HepG2 (cell line): ENCODE results near the gene GIMAP4. TPM values are rescaled to one million over a fixed set of nuclear protein-coding genes. Genes with fewer than 3 reads are reported as not detected.

Experiments used
- ATAC-seq: fragments of 200-7000 bp; cut with Tn5 transposase; 3 replicates; pipeline ENCODE4 v1.9.1; 2020; ENCODE audit warnings: mild to moderate bottlenecking, moderate library complexity
- BruUV-seq: library from RNA; stranded (reverse); fragments of 400-500 nt; replicated peaks from 2 replicates; lab custom pipeline; 2021; lab: Mats Ljungman, UMichigan
- CTCF ChIA-PET: fragments of 300-600 bp; formaldehyde crosslinking; extraction: SDS; loops from one replicate; lab custom pipeline; 2021; ENCODE audit warnings: low total read pairs, inconsistent platforms, low intra/inter-chr PET ratio; lab: Yijun Ruan, JAX
- POLR2A ChIA-PET: fragments of 350-600 bp; sonication (Branson Sonifier 250); formaldehyde crosslinking; loops from one replicate; lab custom pipeline; 2020; ENCODE audit warnings: antibody characterized with exemption, inconsistent platforms; lab: Yijun Ruan, JAX
- DNase-seq: peaks from one replicate; pipeline ENCODE4 v3.0.0-alpha.2; 2015; ENCODE audit warnings: low spot score
- FAIRE-seq: peaks from 3 replicates; lab custom pipeline; 2011; peaks lifted over from hg19 to GRCh38; lab: Jason Lieb, UNC
- H2AFZ ChIP-seq: one replicate; pipeline ENCODE4 v1.6.1; 2011; ENCODE audit warnings: low read length, inconsistent platforms
- H3K27ac ChIP-seq: fragments of 300-600 bp; 3 replicates; pipeline ENCODE4 v1.8.0; 2011; ENCODE audit warnings: mixed run types, mild to moderate bottlenecking, mixed read lengths, low read length, inconsistent platforms; ENCODE audit not compliant: insufficient read depth; ENCODE audit errors: extremely low read length
- H3K27me3 ChIP-seq, 2 experiments: fragments of 200-600 bp in 1 of 2; 2 replicates in 1 of 2; 3 replicates in 1 of 2; pipeline versions ENCODE4 v1.6.0 to v1.8.0; 2011; ENCODE audit warnings: low read length in 2 of 2, mild to moderate bottlenecking in 2 of 2, moderate library complexity in 2 of 2, inconsistent platforms in 1 of 2; ENCODE audit not compliant: insufficient read depth in 2 of 2, control insufficient read depth in 1 of 2
- H3K36me3 ChIP-seq, 2 experiments: fragments of 200-600 bp in 1 of 2; replicated peaks in 1 of 2; 2 replicates in 1 of 2; 3 replicates in 1 of 2; pipeline versions ENCODE4 v1.5.1 to v1.8.0; 2011; ENCODE audit warnings: low read length in 2 of 2, inconsistent platforms in 1 of 2; ENCODE audit not compliant: insufficient read depth in 2 of 2, control insufficient read depth in 1 of 2
- H3K4me1 ChIP-seq: 2 replicates; pipeline ENCODE4 v1.5.1; 2012; ENCODE audit warnings: low read length, inconsistent platforms; ENCODE audit not compliant: insufficient read depth
- H3K4me2 ChIP-seq: 2 replicates; pipeline ENCODE4 v1.6.0; 2011; ENCODE audit warnings: low read depth, low read length, inconsistent platforms
- H3K4me3 ChIP-seq, 3 experiments: fragments of 200-600 bp in 1 of 3; sonication (generic), shearing (Covaris generic) in 1 of 3; replicated peaks in 1 of 3; 2 replicates each; pipeline ENCODE4 v1.5.1; 2011 to 2016; ENCODE audit warnings: low read length in 3 of 3, inconsistent platforms in 2 of 3, low read depth in 2 of 3, mild to moderate bottlenecking in 2 of 3, control low read depth in 1 of 3, mixed read lengths in 1 of 3; ENCODE audit not compliant: insufficient read depth in 1 of 3
- H3K79me2 ChIP-seq: one replicate; pipeline ENCODE4 v1.6.1; 2011; ENCODE audit warnings: low read length, inconsistent platforms; ENCODE audit not compliant: insufficient read depth
- H3K9ac ChIP-seq: 2 replicates; pipeline ENCODE4 v1.6.0; 2011; ENCODE audit warnings: mild to moderate bottlenecking, low read depth, low read length, inconsistent platforms; ENCODE audit not compliant: insufficient read depth
- H3K9me3 ChIP-seq: 2 replicates; pipeline ENCODE4 v1.5.1; 2012; ENCODE audit warnings: mild to moderate bottlenecking, low read length
- H4K20me1 ChIP-seq: 2 replicates; pipeline ENCODE4 v1.6.0; 2011; ENCODE audit warnings: inconsistent platforms, mild to moderate bottlenecking, low read length, moderate library complexity; ENCODE audit not compliant: insufficient read depth
- GATAD1 ChIP-seq: IDR thresholded peaks from 2 replicates; pipeline ENCODE4 v1.6.1; 2016; ENCODE audit warnings: missing genetic modification reagents, missing compliant biosample characterization
- WGBS: methylation state at CpG from one replicate; pipeline ENCODE4 v1.1.6; 2017; ENCODE audit warnings: low lambda C conversion rate; 5-methylcytosine and 5-hydroxymethylcytosine counted together
- in situ Hi-C: cut with HindIII; loops from 2 replicates; pipeline ENCODE4 v1.10.0; 2017; ENCODE audit warnings: low pct_unique_long_range_greater_than_20kb; ENCODE audit not compliant: extremely low pct_ligation_motif_present
- intact Hi-C: fragments of 100-400 bp; cut with micrococcal nuclease; formaldehyde crosslinking; loops from one replicate; pipeline ENCODE4 v1.10.0; 2022; ENCODE audit not compliant: unreplicated experiment
- polyA plus RNA-seq, 8 experiments: library from polyadenylated mRNA; depleted of rRNA in 3 of 8; stranded (reverse) in 7 of 8; unstranded in 1 of 8; fragments of >200 nt; fragmentation: Illumina TruSeq in 4 of 8; extraction: Trizol in 4 of 8; gene quantifications; 2 replicates each; pipeline versions ENCODE4 v1.2.1 to v1.2.3, GENCODE V29; 2011 to 2016; ENCODE audit warnings: low read depth in 4 of 8, missing spikeins in 1 of 8, mixed read lengths in 1 of 8; ENCODE audit not compliant: insufficient read depth in 1 of 8
- total RNA-seq, 5 experiments: library from RNA; depleted of rRNA; stranded (reverse); fragments of >200 nt; fragmentation: Illumina TruSeq; extraction: Trizol; gene quantifications; 2 replicates each; pipeline ENCODE4 v1.2.3, GENCODE V29; 2016; ENCODE audit warnings: low read depth in 1 of 5
- TF ChIP-seq, protein P1 (sequence below): sonication (generic); formaldehyde crosslinking; IDR thresholded peaks from 2 replicates; pipeline ENCODE4 v1.4.0; 2020; ENCODE audit warnings: missing genetic modification reagents

Gene GIMAP4
- total and polyA plus RNA-seq, 2 of the 13 experiments (the other 11 are each of a cell fraction or from before 2014, with no cell fraction given): not detected

DNA sequence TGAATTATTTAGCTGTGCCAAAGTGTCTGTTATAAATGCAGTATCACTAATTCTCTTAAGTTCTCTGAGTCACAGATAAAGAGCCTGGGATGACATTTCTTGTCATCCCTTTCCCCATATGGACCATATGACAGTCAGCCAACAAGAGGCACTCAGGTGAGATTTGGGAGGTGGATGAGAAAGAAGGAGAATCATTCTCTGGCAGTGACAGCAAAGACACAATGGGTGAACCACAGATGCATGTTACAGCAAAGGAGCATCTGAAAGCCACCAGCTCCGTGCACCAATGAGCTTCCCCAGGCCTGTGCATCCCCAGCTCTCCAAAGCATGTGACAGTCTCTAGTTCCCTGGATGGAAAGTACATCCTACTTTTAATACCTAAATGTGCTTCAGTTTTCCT lies 54.2 kb downstream of the GIMAP4 start:
- Histone ChIP-seq H3K9ac (no peak overlapping the region), H3K36me3 (no peaks in the 10 kb centered on the region), H3K9me3 (no peaks in the 10 kb centered on the region), H3K27me3 (peaks cover 0 to 2% of the 10 kb centered on the region in 2 experiments; a peak in 1 of 5 replicates), H4K20me1 (no peaks in the 10 kb centered on the region), H3K4me1 (no peaks in the 10 kb centered on the region), H3K4me3 (no peak overlapping the region), H3K79me2 (no peaks in the 10 kb centered on the region), H3K4me2 (no peak overlapping the region), H2AFZ (no peak overlapping the region), H3K27ac (no peak overlapping the region)
- CTCF ChIA-PET: no interaction called here
- ATAC-seq: no peak
- no peak for DNase-seq
- POLR2A ChIA-PET: no interaction called here
- in situ Hi-C loops (no loop called here), intact Hi-C loops (no loop called here)
- WGBS: 0% methylated on average over 1 of the region's 1 CpG
- no TSS peak for BruUV-seq
- no peak for FAIRE-seq
- TF ChIP-seq, protein P1, sequence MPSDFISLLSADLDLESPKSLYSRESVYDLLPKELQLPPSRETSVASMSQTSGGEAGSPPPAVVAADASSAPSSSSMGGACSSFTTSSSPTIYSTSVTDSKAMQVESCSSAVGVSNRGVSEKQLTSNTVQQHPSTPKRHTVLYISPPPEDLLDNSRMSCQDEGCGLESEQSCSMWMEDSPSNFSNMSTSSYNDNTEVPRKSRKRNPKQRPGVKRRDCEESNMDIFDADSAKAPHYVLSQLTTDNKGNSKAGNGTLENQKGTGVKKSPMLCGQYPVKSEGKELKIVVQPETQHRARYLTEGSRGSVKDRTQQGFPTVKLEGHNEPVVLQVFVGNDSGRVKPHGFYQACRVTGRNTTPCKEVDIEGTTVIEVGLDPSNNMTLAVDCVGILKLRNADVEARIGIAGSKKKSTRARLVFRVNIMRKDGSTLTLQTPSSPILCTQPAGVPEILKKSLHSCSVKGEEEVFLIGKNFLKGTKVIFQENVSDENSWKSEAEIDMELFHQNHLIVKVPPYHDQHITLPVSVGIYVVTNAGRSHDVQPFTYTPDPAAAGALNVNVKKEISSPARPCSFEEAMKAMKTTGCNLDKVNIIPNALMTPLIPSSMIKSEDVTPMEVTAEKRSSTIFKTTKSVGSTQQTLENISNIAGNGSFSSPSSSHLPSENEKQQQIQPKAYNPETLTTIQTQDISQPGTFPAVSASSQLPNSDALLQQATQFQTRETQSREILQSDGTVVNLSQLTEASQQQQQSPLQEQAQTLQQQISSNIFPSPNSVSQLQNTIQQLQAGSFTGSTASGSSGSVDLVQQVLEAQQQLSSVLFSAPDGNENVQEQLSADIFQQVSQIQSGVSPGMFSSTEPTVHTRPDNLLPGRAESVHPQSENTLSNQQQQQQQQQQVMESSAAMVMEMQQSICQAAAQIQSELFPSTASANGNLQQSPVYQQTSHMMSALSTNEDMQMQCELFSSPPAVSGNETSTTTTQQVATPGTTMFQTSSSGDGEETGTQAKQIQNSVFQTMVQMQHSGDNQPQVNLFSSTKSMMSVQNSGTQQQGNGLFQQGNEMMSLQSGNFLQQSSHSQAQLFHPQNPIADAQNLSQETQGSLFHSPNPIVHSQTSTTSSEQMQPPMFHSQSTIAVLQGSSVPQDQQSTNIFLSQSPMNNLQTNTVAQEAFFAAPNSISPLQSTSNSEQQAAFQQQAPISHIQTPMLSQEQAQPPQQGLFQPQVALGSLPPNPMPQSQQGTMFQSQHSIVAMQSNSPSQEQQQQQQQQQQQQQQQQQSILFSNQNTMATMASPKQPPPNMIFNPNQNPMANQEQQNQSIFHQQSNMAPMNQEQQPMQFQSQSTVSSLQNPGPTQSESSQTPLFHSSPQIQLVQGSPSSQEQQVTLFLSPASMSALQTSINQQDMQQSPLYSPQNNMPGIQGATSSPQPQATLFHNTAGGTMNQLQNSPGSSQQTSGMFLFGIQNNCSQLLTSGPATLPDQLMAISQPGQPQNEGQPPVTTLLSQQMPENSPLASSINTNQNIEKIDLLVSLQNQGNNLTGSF (CRISPR knock-in tag): no peak
- no peak for TF ChIP-seq GATAD1 (CRISPR knock-in tag)

Other genes starting within 250 kb of the GIMAP4 start
- 34.8 and 38.4 TPM in 2 replicates for gene LRRC61, start 244.0 kb upstream of the GIMAP4 start, total RNA-seq (2016; rRNA removed; fragmentation: Illumina TruSeq; extraction: Trizol)
- 33.0 and 42.2 TPM in 2 replicates for gene LRRC61, start 244.0 kb upstream of the GIMAP4 start, polyA plus RNA-seq (2011; rRNA removed)
- gene ACTR3C, start 243.8 kb upstream of the GIMAP4 start, total RNA-seq (2016; rRNA removed; fragmentation: Illumina TruSeq; extraction: Trizol): 4.1 and 7.5 TPM in 2 replicates
- 3.2 and 3.8 TPM in 2 replicates for gene ACTR3C, start 243.8 kb upstream of the GIMAP4 start, polyA plus RNA-seq (2011; rRNA removed)
- gene RARRES2, start 225.8 kb upstream of the GIMAP4 start, total RNA-seq (2016; rRNA removed; fragmentation: Illumina TruSeq; extraction: Trizol): 94.6 and 172 TPM in 2 replicates
- gene RARRES2, start 225.8 kb upstream of the GIMAP4 start, polyA plus RNA-seq (2011; rRNA removed): 134 and 157 TPM in 2 replicates
- 86.4 and 108 TPM in 2 replicates for gene REPIN1, start 198.6 kb upstream of the GIMAP4 start, total RNA-seq (2016; rRNA removed; fragmentation: Illumina TruSeq; extraction: Trizol)
- gene REPIN1, start 198.6 kb upstream of the GIMAP4 start, polyA plus RNA-seq (2011; rRNA removed): 69.9 and 87.9 TPM in 2 replicates
- 3.1 and 4.5 TPM in 2 replicates for gene ZNF775, start 188.1 kb upstream of the GIMAP4 start, total RNA-seq (2016; rRNA removed; fragmentation: Illumina TruSeq; extraction: Trizol)
- gene ZNF775, start 188.1 kb upstream of the GIMAP4 start, polyA plus RNA-seq (2011; rRNA removed): 3.2 and 3.8 TPM in 2 replicates
- not detected in 2 replicates for gene GIMAP8, start 116.8 kb upstream of the GIMAP4 start, total RNA-seq (2016; rRNA removed; fragmentation: Illumina TruSeq; extraction: Trizol)
- gene GIMAP8, start 116.8 kb upstream of the GIMAP4 start, polyA plus RNA-seq (2011; rRNA removed): not detected in 2 replicates
- not detected in 2 replicates for gene GIMAP7, start 52.5 kb upstream of the GIMAP4 start, total RNA-seq (2016; rRNA removed; fragmentation: Illumina TruSeq; extraction: Trizol)
- gene GIMAP7, start 52.5 kb upstream of the GIMAP4 start, polyA plus RNA-seq (2011; rRNA removed): not detected in 2 replicates
- gene GIMAP6, start 65.0 kb downstream of the GIMAP4 start, total RNA-seq (2016; rRNA removed; fragmentation: Illumina TruSeq; extraction: Trizol): not detected in 2 replicates
- not detected in 2 replicates for gene GIMAP6, start 65.0 kb downstream of the GIMAP4 start, polyA plus RNA-seq (2011; rRNA removed)
- 1.4 and 2.2 TPM in 2 replicates for gene GIMAP2, start 118.3 kb downstream of the GIMAP4 start, total RNA-seq (2016; rRNA removed; fragmentation: Illumina TruSeq; extraction: Trizol)
- 0.49 and 0.67 TPM in 2 replicates for gene GIMAP2, start 118.3 kb downstream of the GIMAP4 start, polyA plus RNA-seq (2011; rRNA removed)
- not detected in 2 replicates for gene GIMAP1, start 149.2 kb downstream of the GIMAP4 start, total RNA-seq (2016; rRNA removed; fragmentation: Illumina TruSeq; extraction: Trizol)
- not detected in 2 replicates for gene GIMAP1, start 149.2 kb downstream of the GIMAP4 start, polyA plus RNA-seq (2011; rRNA removed)
- not detected in 2 replicates for gene GIMAP5, start 170.0 kb downstream of the GIMAP4 start, total RNA-seq (2016; rRNA removed; fragmentation: Illumina TruSeq; extraction: Trizol)
- not detected in 2 replicates for gene GIMAP5, start 170.0 kb downstream of the GIMAP4 start, polyA plus RNA-seq (2011; rRNA removed)
- not detected in 2 replicates for gene TMEM176B, start 233.0 kb downstream of the GIMAP4 start, total RNA-seq (2016; rRNA removed; fragmentation: Illumina TruSeq; extraction: Trizol)
- not detected in 2 replicates for gene TMEM176B, start 233.0 kb downstream of the GIMAP4 start, polyA plus RNA-seq (2011; rRNA removed)
- not detected in 2 replicates for gene TMEM176A, start 233.4 kb downstream of the GIMAP4 start, total RNA-seq (2016; rRNA removed; fragmentation: Illumina TruSeq; extraction: Trizol)
- gene TMEM176A, start 233.4 kb downstream of the GIMAP4 start, polyA plus RNA-seq (2011; rRNA removed): not detected in 2 replicates